Ascending aorta (tissue), 2 donors: ENCODE results near the gene ENC1. TPM values are rescaled to one million over a fixed set of nuclear protein-coding genes. Genes with fewer than 3 reads are reported as not detected.

Source experiments
- DNase-seq, 2 donors: peaks; one replicate each; pipeline ENCODE4 v3.0.0-alpha.2; 2019; ENCODE audit warnings: low spot score in 2 of 2
- H3K27ac ChIP-seq, 2 donors: fragments of 200-600 bp; sonication (generic); one replicate each; pipeline ENCODE4 v1.5.1; 2016 to 2017; ENCODE audit warnings: mild to moderate bottlenecking in 1 of 2
- H3K27me3 ChIP-seq: fragments of 200-600 bp; sonication (generic); one replicate; pipeline ENCODE4 v1.5.1; 2017
- H3K36me3 ChIP-seq, 2 donors: fragments of 200-600 bp; sonication (generic); one replicate each; pipeline ENCODE4 v1.5.1; 2016
- H3K4me1 ChIP-seq, 2 donors: fragments of 200-600 bp; sonication (generic); one replicate each; pipeline ENCODE4 v1.5.1; 2016 to 2017; ENCODE audit warnings: mild to moderate bottlenecking in 1 of 2
- H3K4me3 ChIP-seq, 2 donors: fragments of 200-600 bp; sonication (generic); one replicate each; pipeline ENCODE4 v1.5.1; 2016 to 2017; ENCODE audit warnings: mild to moderate bottlenecking in 1 of 2
- H3K9me3 ChIP-seq, 2 donors: fragments of 200-600 bp; sonication (generic); one replicate each; pipeline ENCODE4 v1.5.1; 2016
- intact Hi-C: fragments of 100-400 bp; cut with DNase I; formaldehyde crosslinking; loops from one replicate; pipeline ENCODE4 v1.15.1; 2023
- total RNA-seq: library from RNA; depleted of rRNA; stranded (reverse); fragments of >200 nt; gene quantifications from one replicate; pipeline ENCODE4 v1.1.0, GENCODE V29; 2016
- TF ChIP-seq, protein P1 (sequence below), 3 experiments: fragments of 200-600 bp in 2 of 3; fragments of 450-650 bp in 1 of 3; sonication (generic) in 2 of 3; IDR thresholded peaks; one replicate each; pipeline ENCODE4 v1.5.1; 2016 to 2019; ENCODE audit warnings: antibody characterized with exemption in 3 of 3, mild to moderate bottlenecking in 1 of 3, moderate library complexity in 1 of 3

The ENC1 gene
- total RNA-seq, 1 donor from 2014 or later, result 12.9 TPM

DNA sequence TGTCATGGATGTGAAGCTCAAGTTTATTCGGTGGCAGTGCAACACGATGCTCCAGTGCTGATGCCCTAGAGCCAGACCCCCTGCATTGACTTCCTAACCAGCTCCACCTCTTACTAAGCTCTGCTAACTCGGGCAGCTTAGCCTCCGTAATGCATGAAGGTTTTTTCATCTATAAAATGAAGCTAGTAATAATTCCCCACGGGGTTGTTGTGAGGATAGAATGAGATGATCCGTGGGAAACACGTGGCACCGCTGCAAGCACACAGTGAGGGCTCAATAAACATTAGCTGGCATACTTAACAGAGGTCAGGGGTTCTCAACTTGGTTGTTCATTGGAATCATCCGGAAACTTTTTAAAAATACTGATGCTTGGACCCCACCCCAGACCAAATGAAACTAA is 6.8 kb downstream of the ENC1 start:
- H3K9me3 ChIP-seq, result no peaks in the 10 kb centered on the region
- H3K4me3 ChIP-seq, result no peak overlapping the region
- TF ChIP-seq, protein P1, sequence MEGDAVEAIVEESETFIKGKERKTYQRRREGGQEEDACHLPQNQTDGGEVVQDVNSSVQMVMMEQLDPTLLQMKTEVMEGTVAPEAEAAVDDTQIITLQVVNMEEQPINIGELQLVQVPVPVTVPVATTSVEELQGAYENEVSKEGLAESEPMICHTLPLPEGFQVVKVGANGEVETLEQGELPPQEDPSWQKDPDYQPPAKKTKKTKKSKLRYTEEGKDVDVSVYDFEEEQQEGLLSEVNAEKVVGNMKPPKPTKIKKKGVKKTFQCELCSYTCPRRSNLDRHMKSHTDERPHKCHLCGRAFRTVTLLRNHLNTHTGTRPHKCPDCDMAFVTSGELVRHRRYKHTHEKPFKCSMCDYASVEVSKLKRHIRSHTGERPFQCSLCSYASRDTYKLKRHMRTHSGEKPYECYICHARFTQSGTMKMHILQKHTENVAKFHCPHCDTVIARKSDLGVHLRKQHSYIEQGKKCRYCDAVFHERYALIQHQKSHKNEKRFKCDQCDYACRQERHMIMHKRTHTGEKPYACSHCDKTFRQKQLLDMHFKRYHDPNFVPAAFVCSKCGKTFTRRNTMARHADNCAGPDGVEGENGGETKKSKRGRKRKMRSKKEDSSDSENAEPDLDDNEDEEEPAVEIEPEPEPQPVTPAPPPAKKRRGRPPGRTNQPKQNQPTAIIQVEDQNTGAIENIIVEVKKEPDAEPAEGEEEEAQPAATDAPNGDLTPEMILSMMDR (IDR thresholded peaks at IDR 0.05), result no peak
- intact Hi-C loops, result no loop called here
- H3K27ac ChIP-seq, result no peak overlapping the region
- peaks cover 0 to 4% of the 10 kb centered on the region in 2 donors for H3K4me1 ChIP-seq
- no peaks in the 10 kb centered on the region for H3K27me3 ChIP-seq
- DNase-seq, result no peak
- H3K36me3 ChIP-seq, result no peaks in the 10 kb centered on the region

DNA sequence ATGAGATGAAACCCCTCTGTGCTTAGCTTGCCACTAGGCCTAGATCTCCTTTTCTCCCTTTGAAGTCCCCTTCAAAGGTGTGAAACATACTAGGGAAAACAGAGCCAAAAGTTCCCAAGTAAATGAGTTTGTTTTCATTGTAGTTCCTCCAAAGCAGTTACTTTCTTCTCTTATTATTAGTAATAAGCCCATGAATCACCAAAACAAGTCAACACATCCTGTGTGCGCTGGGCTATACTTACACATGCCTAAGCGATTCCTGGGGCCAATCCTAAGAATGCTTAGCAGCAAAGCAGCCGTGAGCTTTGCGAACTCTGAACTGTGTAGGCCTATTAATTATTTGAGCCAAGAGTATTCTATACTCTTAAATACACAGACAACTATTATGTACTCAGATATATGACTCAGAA is 7.6 kb downstream of the ENC1 start:
- intact Hi-C loops, result no loop called here
- Histone ChIP-seq H3K36me3 (no peaks in the 10 kb centered on the region), H3K4me3 (no peak overlapping the region), H3K9me3 (no peaks in the 10 kb centered on the region), H3K27me3 (no peaks in the 10 kb centered on the region), H3K4me1 (peaks cover 0 to 4% of the 10 kb centered on the region in 2 donors), H3K27ac (no peak overlapping the region)
- TF ChIP-seq, protein P1 (IDR thresholded peaks at IDR 0.05), result no peak
- no peak for DNase-seq

DNA sequence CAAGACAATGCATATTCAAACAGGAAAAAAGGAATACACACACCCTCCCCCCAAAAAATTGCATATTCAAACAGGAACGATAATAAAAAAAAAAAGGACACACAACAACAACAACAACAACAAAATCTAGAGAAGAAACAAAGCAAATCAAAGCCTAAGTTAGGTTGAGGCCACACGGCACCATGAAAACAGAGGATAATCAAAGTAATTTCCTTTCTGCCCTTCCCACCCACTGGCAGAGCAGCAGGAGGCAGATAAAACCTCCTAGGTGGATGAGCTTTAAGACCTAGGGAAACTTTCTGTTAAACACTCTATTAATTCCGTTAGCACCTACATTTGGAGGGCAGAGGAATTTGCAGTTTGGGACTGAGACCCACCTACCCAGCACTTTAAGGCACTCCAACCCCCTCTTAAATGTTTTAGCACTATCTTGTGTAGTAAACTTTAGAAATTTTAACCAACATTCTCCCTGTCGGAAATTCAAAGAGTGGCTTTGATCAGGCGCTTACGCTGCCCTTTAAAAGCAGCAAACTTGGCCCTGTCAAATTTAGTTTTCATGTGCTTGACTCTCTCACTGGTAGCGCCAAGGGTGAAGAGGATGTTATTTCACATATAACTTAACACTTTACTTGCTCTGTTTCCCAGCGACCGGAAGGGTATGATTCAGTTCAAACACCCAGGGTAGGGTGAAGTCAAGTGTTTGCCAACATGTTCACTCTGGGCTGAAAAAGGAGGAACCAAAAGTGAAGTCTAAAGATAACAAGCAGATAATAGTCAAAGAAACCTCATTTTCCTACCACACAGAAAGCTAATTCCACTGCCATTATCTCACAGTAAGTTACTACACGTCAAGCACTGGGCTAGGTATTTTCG is 9.2 kb downstream of the ENC1 start:
- DNase-seq, result no peak
- H3K36me3 ChIP-seq, result no peaks in the 10 kb centered on the region
- H3K4me3 ChIP-seq, result no peak overlapping the region
- peaks cover 0 to 4% of the 10 kb centered on the region in 2 donors for H3K4me1 ChIP-seq
- intact Hi-C loops, result no loop called here
- no peaks in the 10 kb centered on the region for H3K27me3 ChIP-seq
- H3K27ac ChIP-seq, result peak overlapping the region in 1 of 2 donors; percentile 7
- H3K9me3 ChIP-seq, result no peaks in the 10 kb centered on the region
- TF ChIP-seq, protein P1 (IDR thresholded peaks at IDR 0.05), result no peak

DNA sequence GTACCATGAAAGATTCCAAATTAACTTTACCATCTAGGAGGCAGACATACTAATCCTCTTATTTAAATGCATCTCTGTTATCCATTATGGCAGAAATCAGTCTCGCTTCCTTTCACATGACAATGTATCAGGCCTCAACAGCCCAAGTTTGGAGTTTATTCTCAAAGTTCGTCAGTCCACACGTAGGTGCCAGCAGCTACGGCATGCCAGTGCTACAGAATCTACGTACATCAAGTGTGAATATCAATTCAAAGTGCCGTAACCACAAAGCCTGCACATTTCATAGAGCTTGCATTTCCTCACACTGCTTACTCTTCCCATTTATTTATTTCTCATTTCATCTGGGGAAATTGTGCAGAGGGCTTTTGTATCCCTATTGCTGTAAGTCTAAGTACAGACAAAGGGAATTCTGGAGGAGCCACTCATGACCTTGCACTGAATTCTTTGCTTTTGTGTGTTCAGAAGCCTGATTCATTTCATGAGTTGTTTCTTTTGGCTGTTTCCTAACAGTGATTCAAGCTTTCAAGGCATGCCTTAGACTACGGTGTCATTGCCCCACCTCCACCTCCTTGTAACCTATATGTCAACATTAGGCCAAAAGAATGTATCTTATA is 10.0 kb downstream of the ENC1 start:
- Histone ChIP-seq H3K27ac (no peak overlapping the region), H3K36me3 (no peaks in the 10 kb centered on the region), H3K9me3 (no peaks in the 10 kb centered on the region), H3K4me1 (peaks cover 0 to 4% of the 10 kb centered on the region in 2 donors), H3K4me3 (no peak overlapping the region), H3K27me3 (no peaks in the 10 kb centered on the region)
- TF ChIP-seq, protein P1 (IDR thresholded peaks at IDR 0.05), result no peak
- intact Hi-C loops, result no loop called here
- DNase-seq, result no peak

DNA sequence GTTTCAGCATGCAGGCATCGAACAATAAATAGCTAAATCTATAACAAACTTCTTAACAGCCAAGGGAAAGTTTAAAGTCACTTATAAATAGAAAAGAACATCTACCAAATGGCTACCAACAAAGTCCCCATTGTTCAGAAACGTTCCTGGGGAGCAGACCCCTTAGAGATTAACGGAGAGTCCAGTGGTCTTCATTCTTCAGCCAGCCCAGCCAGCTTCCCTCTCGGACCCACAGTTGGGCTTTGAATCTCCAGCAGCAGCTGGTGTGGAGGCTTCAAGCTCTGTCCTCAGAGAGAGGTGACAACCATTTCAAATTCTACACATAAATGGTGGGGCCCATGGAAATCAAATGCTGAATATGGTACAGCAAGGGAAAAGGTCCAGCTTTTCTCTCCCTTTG is 11.2 kb downstream of the ENC1 start:
- H3K4me1 ChIP-seq, result peaks cover 0 to 4% of the 10 kb centered on the region in 2 donors
- DNase-seq, result no peak
- TF ChIP-seq, protein P1 (IDR thresholded peaks at IDR 0.05), result no peak

More for the DNA sequence above, 11.2 kb downstream of the ENC1 start:
- no peak overlapping the region for H3K27ac ChIP-seq
- intact Hi-C loops, result no loop called here
- no peak overlapping the region for H3K4me3 ChIP-seq
- no peaks in the 10 kb centered on the region for H3K36me3 ChIP-seq
- H3K27me3 ChIP-seq, result no peaks in the 10 kb centered on the region
- H3K9me3 ChIP-seq, result no peaks in the 10 kb centered on the region
